ENCODE results near the gene NAPEPLD. TPM values are rescaled to one million over a fixed set of nuclear protein-coding genes. Genes with fewer than 3 reads are reported as not detected.
"Not testable (repeated sequence)": the region's sequence is repeated elsewhere in the genome, so short reads cannot be mapped to it uniquely, and the experiment has no call there.

NAPEPLD gene
- total RNA-seq, 4 donors from 2014 or later: 5.9 to 13.1 (median 8.6) TPM

- DNase-seq (ENCODE audit: low spot score): no peak
- no peak for TF ChIP-seq CTCF (IDR thresholded peaks at IDR 0.05)
- peak; percentile 86 for ATAC-seq (ENCODE audit: low FRiP score)
Measured at GRCh38 chr7:103113164-103113563, 35.7 kb downstream of the NAPEPLD start.

GRCh38 chr7:103106703-103107070, 42.2 kb downstream of the NAPEPLD start:
- DNase-seq (ENCODE audit: low spot score); ATAC-seq (ENCODE audit: low FRiP score): not testable (repeated sequence)

- ATAC-seq (ENCODE audit: low FRiP score) (no peak), DNase-seq (ENCODE audit: low spot score) (no peak)
- TF ChIP-seq CTCF (IDR thresholded peaks at IDR 0.05): no peak
Measured at GRCh38 chr7:103106005-103106702, 42.7 kb downstream of the NAPEPLD start.

- DNase-seq (ENCODE audit: low spot score) (no peak), ATAC-seq (ENCODE audit: low FRiP score) (no peak)
- no peak for TF ChIP-seq CTCF (IDR thresholded peaks at IDR 0.05)
Measured at GRCh38 chr7:103101543-103101942, 47.4 kb downstream of the NAPEPLD start.

GRCh38 chr7:103100348-103100747, 48.6 kb downstream of the NAPEPLD start:
- ATAC-seq (ENCODE audit: low FRiP score) (no peak), DNase-seq (ENCODE audit: low spot score) (no peak)
- TF ChIP-seq CTCF (IDR thresholded peaks at IDR 0.05): no peak

- ATAC-seq (ENCODE audit: low FRiP score) (no peak), DNase-seq (ENCODE audit: low spot score) (no peak)
- no peak for TF ChIP-seq CTCF (IDR thresholded peaks at IDR 0.05)
Measured at GRCh38 chr7:103097041-103097440, 51.9 kb downstream of the NAPEPLD start.

GRCh38 chr7:103095558-103095957, 53.3 kb downstream of the NAPEPLD start:
- DNase-seq (ENCODE audit: low spot score); ATAC-seq (ENCODE audit: low FRiP score): not testable (repeated sequence)

GRCh38 chr7:103094102-103094501, 54.8 kb downstream of the NAPEPLD start:
- no peak for TF ChIP-seq CTCF (IDR thresholded peaks at IDR 0.05)
- ATAC-seq (ENCODE audit: low FRiP score): no peak
- DNase-seq (ENCODE audit: low spot score): no peak

Measured in omental fat pad (tissue), 4 donors.